Measurements from ENCODE around the gene DOHH. TPM values are rescaled to one million over a fixed set of nuclear protein-coding genes. Genes with fewer than 3 reads are reported as not detected.
A peak's percentile ranks its signal among the peaks of the same experiment; 100 is the strongest.

DOHH gene
- total RNA-seq, 4 donors from 2014 or later: 19.5 to 37.5 (median 25.8) TPM

DNA sequence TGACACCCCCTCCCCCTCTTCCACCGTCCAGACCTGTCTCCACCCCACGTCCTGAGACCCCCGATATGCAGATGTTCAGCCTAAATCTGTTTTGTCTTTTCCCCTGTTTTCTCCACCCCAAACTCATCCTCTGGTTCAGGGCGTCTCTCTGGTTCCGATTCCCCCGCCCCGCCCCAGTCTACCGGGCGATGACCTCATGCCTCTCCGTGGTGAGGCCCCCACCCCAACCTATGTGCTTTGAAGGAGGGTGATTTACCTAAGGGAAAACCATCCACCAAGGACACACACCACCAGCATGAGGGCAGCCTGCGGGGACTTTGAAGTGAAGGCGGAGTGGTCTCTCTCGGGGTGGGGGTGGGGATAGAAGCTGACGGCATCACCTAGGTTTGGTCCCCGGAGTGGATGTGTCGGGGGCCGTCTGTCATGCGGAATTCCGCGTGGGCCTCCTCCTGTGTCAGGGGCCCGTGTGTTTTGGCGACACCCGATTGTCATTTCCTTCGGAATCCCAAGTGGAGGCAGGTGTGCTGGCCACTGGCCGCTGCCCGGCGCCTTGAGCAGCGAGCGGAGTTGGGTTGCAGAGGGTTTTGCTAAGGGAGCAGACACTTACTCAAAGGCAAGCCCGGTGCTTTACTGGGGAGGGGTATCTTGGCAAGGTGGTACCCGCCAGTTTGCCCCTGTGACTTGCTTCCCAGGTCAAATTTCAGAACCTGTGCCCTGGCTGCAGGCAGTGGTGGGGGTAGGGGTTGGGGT lies 7.1 kb upstream of the DOHH start:
- peak overlapping the region; percentile 88 to 92 (median 89) for H3K27ac ChIP-seq (replicated peaks in 1 of 4)
- peaks cover 26 to 67% (median 50%) of the 10 kb centered on the region in 4 donors for H3K4me1 ChIP-seq
- H3K27me3 ChIP-seq: no peaks in the 10 kb centered on the region
- TF ChIP-seq, protein P1, sequence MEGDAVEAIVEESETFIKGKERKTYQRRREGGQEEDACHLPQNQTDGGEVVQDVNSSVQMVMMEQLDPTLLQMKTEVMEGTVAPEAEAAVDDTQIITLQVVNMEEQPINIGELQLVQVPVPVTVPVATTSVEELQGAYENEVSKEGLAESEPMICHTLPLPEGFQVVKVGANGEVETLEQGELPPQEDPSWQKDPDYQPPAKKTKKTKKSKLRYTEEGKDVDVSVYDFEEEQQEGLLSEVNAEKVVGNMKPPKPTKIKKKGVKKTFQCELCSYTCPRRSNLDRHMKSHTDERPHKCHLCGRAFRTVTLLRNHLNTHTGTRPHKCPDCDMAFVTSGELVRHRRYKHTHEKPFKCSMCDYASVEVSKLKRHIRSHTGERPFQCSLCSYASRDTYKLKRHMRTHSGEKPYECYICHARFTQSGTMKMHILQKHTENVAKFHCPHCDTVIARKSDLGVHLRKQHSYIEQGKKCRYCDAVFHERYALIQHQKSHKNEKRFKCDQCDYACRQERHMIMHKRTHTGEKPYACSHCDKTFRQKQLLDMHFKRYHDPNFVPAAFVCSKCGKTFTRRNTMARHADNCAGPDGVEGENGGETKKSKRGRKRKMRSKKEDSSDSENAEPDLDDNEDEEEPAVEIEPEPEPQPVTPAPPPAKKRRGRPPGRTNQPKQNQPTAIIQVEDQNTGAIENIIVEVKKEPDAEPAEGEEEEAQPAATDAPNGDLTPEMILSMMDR (IDR thresholded peaks at IDR 0.05): no peak
- TF ChIP-seq POLR2AphosphoS5 (IDR thresholded peaks at IDR 0.05): no peak
- no peak for TF ChIP-seq POLR2A (IDR thresholded peaks at IDR 0.05; ENCODE audit: low read depth)
- TF ChIP-seq EP300 (IDR thresholded peaks at IDR 0.05): no peak
- no peaks in the 10 kb centered on the region for H3K9me3 ChIP-seq
- no peak for DNase-seq (ENCODE audit: extremely low spot score)
- intact Hi-C loops (cut with DNase I): no loop called here
- H3K36me3 ChIP-seq: peaks cover 0 to 31% (median 22%) of the 10 kb centered on the region in 4 donors
- peak overlapping the region; percentile 88 to 100 (median 90) for H3K4me3 ChIP-seq
- 13% methylated on average over 10 of the region's 31 CpGs for WGBS

DNA sequence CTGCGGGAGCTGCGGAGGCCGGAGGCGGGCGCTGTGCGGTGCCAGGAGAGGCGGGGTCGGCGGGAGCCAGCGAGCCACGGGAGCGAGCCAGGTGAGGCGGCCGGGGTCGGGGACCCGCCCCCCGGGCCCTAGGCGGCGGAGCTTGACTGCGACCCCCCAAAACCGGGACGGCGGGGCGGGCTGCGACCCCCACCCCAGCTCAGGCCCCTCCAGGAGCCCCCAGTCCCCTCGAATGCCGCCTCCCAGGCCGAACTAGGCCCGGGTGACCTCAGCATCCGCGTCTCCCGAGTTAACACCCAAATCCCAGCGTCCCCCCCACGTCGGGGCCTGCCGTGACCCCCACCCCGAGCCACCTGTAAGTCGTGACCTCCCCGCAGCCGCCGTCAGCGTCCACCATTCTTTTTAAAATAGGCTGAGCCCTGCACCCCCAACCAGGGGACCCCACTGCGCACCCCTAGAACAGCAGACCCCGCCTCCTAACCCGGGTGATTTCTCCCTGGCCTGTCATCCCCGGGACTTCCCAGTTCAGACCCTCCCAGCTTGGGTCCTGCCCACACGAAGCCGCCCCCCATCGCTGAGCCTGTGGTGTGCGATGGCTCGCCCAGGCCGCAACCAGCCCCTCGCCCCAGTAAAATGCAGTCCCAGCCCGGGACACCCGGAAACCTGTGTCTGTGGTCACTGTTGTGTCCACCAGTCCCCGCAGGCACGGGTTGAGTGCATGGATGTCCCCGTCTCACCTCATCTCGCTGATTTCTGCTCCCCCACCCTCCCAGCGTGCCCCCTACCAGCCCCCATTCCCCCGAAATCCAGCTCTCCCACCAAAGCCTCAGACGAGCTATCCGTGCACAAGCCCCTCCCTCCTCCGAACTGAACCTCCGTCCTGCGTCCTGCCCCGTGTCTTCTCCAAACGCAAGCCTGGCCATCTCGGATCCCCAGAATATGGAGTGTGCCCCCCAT lies 6.2 kb upstream of the DOHH start:
- Histone ChIP-seq H3K4me3 (peak overlapping the region; percentile 88 to 100 (median 90)), H3K27ac (replicated peaks in 1 of 4) (peak overlapping the region; percentile 88 to 92 (median 89)), H3K36me3 (peaks cover 0 to 31% (median 21%) of the 10 kb centered on the region in 4 donors), H3K4me1 (peaks cover 23 to 58% (median 46%) of the 10 kb centered on the region in 4 donors), H3K9me3 (no peaks in the 10 kb centered on the region), H3K27me3 (no peaks in the 10 kb centered on the region)
- no peak for DNase-seq (ENCODE audit: extremely low spot score)
- WGBS: 0% methylated on average over 29 of the region's 69 CpGs
- intact Hi-C loops (cut with DNase I): no loop called here
- TF ChIP-seq, protein P1 (IDR thresholded peaks at IDR 0.05): no peak
- no peak for TF ChIP-seq POLR2A (IDR thresholded peaks at IDR 0.05; ENCODE audit: low read depth)
- TF ChIP-seq POLR2AphosphoS5 (IDR thresholded peaks at IDR 0.05): no peak
- TF ChIP-seq EP300 (IDR thresholded peaks at IDR 0.05): no peak

DNA sequence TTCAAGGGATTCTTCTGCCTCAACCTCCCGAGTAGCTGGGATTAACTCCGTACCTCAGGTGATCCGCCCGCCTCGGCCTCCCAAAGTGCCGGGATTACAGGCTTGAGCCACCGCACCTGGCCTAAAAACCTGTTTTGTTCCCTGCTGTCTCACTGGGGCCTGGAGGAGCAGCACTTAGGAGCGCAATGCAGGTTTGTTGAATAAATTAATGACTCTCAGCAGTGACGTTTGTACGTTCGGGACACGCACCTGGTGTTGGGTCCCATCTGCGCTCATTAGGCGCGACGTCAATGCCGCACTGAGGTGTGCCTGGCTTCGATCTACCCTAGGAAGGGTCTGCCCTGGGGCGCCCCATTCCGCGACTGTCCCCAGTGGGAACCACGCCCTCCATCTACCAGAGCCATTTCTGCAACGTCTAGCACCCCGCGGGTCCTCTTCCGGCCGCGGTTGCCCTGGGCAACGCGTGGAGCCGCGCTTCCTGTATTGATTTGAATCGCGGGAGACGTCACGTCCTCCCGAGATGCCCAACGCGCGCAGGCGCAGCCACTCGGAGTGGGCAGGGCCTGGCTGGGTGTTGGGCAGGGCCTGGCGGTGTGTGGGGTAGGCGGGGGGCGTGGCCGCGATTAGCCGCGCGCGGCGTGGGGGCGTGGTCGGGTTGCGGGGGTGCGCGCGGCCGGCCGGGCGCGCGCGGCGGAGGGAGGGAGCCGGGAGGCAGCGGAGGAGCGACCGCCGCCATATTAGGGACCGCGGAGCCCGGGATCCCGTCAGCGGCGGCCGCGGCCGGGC lies 5.3 kb upstream of the DOHH start, which contains the start of gene FZR1:
TSS of gene FZR1 (plus strand) at position 714 of the 786 bp plus-strand sequence. CDS start 16,679 bp downstream, outside the sequence.
- TF ChIP-seq, protein P1 (IDR thresholded peaks at IDR 0.05): peak in 1 of 3 experiments; percentile 15
- TF ChIP-seq POLR2AphosphoS5 (IDR thresholded peaks at IDR 0.05) (peak; percentile 83 to 96), POLR2A (IDR thresholded peaks at IDR 0.05; ENCODE audit: low read depth) (no peak)
- peak within 1 kb of the TSS; percentile 88 to 92 (median 89) for H3K27ac ChIP-seq (replicated peaks in 1 of 4)
- H3K27me3 ChIP-seq: no peaks in the 10 kb centered on the region
- H3K36me3 ChIP-seq: peaks cover 0 to 23% (median 14%) of the 10 kb centered on the region in 4 donors
- H3K9me3 ChIP-seq: no peaks in the 10 kb centered on the region
- 2% methylated on average over 38 of the region's 79 CpGs for WGBS
- peaks cover 23 to 54% (median 41%) of the 10 kb centered on the region in 4 donors for H3K4me1 ChIP-seq
- intact Hi-C loops (cut with DNase I): no loop called here
- peak; percentile 99 for DNase-seq (ENCODE audit: extremely low spot score)
- H3K4me3 ChIP-seq: peak within 1 kb of the TSS; percentile 88 to 100 (median 90)

DNA sequence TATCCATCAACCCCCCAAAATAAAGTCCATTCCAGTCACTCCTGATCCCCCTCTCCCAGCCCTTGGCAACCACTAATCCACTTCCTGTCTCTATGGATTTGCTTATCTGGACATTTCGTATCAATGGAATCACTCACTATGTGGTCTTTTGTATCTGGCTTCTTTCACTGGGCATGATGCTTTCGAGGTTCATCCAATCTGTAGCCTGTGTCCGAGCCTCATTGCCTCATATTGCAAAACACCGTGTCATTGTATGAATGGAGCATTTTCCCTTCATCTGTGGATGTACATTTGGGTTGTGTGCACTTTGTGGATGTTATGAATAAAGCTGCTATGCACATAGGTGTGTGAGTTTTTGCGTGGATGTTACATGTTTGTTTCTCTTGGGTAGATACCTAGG lies 4.3 kb upstream of the DOHH start:
- DNase-seq (ENCODE audit: extremely low spot score): no peak
- H3K36me3 ChIP-seq: peaks cover 0 to 13% (median 7%) of the 10 kb centered on the region in 4 donors
- no peak overlapping the region for H3K4me3 ChIP-seq
- no peaks in the 10 kb centered on the region for H3K27me3 ChIP-seq
- 89% methylated on average over 5 of the region's 5 CpGs for whole genome bisulfite sequencing
- H3K4me1 ChIP-seq: peaks cover 25 to 49% (median 37%) of the 10 kb centered on the region in 4 donors
- intact Hi-C loops (cut with DNase I): no loop called here
- no peak for TF ChIP-seq POLR2AphosphoS5 (IDR thresholded peaks at IDR 0.05)
- TF ChIP-seq EP300 (IDR thresholded peaks at IDR 0.05): no peak
- TF ChIP-seq, protein P1 (IDR thresholded peaks at IDR 0.05): no peak
- TF ChIP-seq POLR2A (IDR thresholded peaks at IDR 0.05; ENCODE audit: low read depth): no peak
- no peaks in the 10 kb centered on the region for H3K9me3 ChIP-seq
- H3K27ac ChIP-seq (replicated peaks in 1 of 4): no peak overlapping the region

Measured in esophagus muscularis mucosa (tissue), 4 donors.